ENCODE data around the gene MYO5A. TPM values are rescaled to one million over a fixed set of nuclear protein-coding genes. Genes with fewer than 3 reads are reported as not detected.

The MYO5A gene
- total and polyA plus RNA-seq, 10 of the 15 experiments (the other 5 are each of a cell fraction or from before 2014, with no cell fraction given): 4.2 to 42.9 (median 31.1) TPM

DNA sequence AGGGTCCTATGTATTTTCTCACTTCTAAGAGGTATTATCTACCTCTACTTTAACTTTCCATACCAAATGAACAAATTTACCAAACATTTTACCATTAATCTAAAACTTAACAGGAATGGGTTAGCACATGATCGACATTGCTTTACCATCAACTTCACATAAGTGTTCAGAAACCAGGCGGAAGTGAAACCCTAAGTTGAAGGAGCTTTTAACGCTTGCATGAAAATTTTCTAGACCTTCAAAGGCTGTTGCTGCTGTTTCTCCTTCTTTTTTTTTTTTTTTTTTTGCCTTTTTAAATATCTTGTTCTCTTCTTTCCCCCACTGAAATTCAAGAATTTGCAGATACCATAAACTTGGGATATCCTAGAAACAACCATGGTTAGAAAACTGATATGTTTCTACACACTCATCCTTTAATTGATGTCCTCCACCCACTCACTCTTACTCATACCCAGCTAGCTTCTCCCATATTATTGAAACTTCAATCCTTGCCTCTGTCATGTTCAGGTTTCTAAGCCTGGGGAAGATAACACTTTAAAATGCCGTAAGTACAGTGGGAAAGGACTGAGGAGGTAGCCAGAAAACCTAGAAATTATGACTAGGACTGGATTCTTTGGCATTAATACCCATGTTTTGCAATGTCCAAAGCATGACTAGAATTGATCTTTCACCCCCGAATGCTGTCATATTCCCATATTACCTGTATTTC is 24.7 kb downstream of the MYO5A start:
- ATAC-seq (peak; percentile 86), FAIRE-seq (peak; percentile 76), DNase-seq (ENCODE audit: low read depth, low spot score) (peak; percentile 51)
- Histone ChIP-seq H3K9ac (ENCODE audit: control insufficient read depth, insufficient read depth, low read length) (no peak overlapping the region), H3K4me3 (peak overlapping the region; percentile 39; the same call in 1 of the 2 replicates), H3K79me2 (ENCODE audit: control insufficient read depth, insufficient read depth, low read length) (peaks cover 14% of the 10 kb centered on the region), H2AFZ (ENCODE audit: control insufficient read depth, low read depth, low read length) (peak overlapping the region; percentile 43), H4K20me1 (ENCODE audit: control insufficient read depth, insufficient read depth) (no peaks in the 10 kb centered on the region), H3K36me3 (ENCODE audit: control insufficient read depth in 2 of 2, insufficient read depth in 2 of 2, low read length in 1 of 2) (no peaks in the 10 kb centered on the region; a peak in 1 of 4 replicates), H3K27me3 (replicated peaks in 1 of 2; ENCODE audit: control insufficient read depth in 2 of 2, insufficient read depth in 2 of 2, low read length in 1 of 2) (no peaks in the 10 kb centered on the region), H3K27ac (ENCODE audit: control insufficient read depth, insufficient read depth) (peak overlapping the region; percentile 62; the same call in 1 of the 2 replicates), H3K4me2 (ENCODE audit: control insufficient read depth, insufficient read depth) (peak overlapping the region; percentile 36), H3K9me3 (replicated peaks; ENCODE audit: control insufficient read depth, insufficient read depth, low read length) (no peaks in the 10 kb centered on the region; the same call in 2 of the 3 replicates), H3K4me1 (ENCODE audit: control insufficient read depth, insufficient read depth, low read length) (peaks cover 6% of the 10 kb centered on the region)
- no TSS peak for BruUV-seq (replicated peaks)
- WGBS (ENCODE audit: insufficient coverage, insufficient replicate concordance, low lambda C conversion rate, missing lambda C conversion rate): 21% methylated on average over 5 of the region's 5 CpGs
- in situ Hi-C loops (cut with MboI): no loop called here
- intact Hi-C loops (cut with micrococcal nuclease; ENCODE audit: unreplicated experiment): loop anchor here (5.0 kb wide), 1 partner anchor 37 kb away; no protein-coding TSS in a partner anchor
- RAD21 ChIA-PET (ENCODE audit: unreplicated experiment): interaction anchor here (0.6 to 1.1 kb wide), 5 partner anchors 10 to 107 kb away, joined by 3 read pairs; no protein-coding TSS in a partner anchor
- CTCF ChIA-PET: interaction anchor here (0.6 to 1.2 kb wide), 5 partner anchors 23 to 341 kb away, joined by 3 read pairs; no protein-coding TSS in a partner anchor
- SMC1A ChIA-PET (ENCODE audit: uncharacterized antibody, unreplicated experiment): interaction anchor here (0.6 to 4.9 kb wide), 9 partner anchors 8 to 172 kb away, joined by 3 to 24 read pairs (median 4); no protein-coding TSS in a partner anchor
- POLR2A ChIA-PET: interaction anchor here (0.6 kb wide), 3 partner anchors 22 to 247 kb away, joined by 4 read pairs; no protein-coding TSS in a partner anchor
- TF ChIP-seq ATF7 (IDR thresholded peaks at IDR 0.05; ENCODE audit: low read depth): 0 out of 2 replicates have a peak, but pooled peaks have one; percentile 16
- peak; percentile 44; the same call in 1 of the 2 replicates for TF ChIP-seq RAD51 (IDR thresholded peaks at IDR 0.05)
- TF ChIP-seq ETV6 (conservative IDR thresholded peaks at IDR 0.05 in 1 of 2, IDR thresholded peaks at IDR 0.05 in 1 of 2; ENCODE audit: borderline replicate concordance in 1 of 2, low read depth in 1 of 2): 0 out of 4 replicates have a peak, but pooled peaks of 1 of the 2 experiments have one; percentile 23
- 0 out of 2 replicates have a peak, but pooled peaks have one; percentile 38 for TF ChIP-seq EED (IDR thresholded peaks at IDR 0.05; ENCODE audit: low read depth)
- no peak for TF ChIP-seq CHD1 (IDR thresholded peaks at IDR 0.05; ENCODE audit: low read depth, low read length)
- TF ChIP-seq BACH1 (IDR thresholded peaks at IDR 0.05; ENCODE audit: borderline replicate concordance): no peak
- TF ChIP-seq TARDBP (IDR thresholded peaks at IDR 0.05; ENCODE audit: borderline replicate concordance): no peak
- TF ChIP-seq, protein P1, sequence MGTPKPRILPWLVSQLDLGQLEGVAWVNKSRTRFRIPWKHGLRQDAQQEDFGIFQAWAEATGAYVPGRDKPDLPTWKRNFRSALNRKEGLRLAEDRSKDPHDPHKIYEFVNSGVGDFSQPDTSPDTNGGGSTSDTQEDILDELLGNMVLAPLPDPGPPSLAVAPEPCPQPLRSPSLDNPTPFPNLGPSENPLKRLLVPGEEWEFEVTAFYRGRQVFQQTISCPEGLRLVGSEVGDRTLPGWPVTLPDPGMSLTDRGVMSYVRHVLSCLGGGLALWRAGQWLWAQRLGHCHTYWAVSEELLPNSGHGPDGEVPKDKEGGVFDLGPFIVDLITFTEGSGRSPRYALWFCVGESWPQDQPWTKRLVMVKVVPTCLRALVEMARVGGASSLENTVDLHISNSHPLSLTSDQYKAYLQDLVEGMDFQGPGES (IDR thresholded peaks at IDR 0.05): no peak
- TF ChIP-seq, protein P2, sequence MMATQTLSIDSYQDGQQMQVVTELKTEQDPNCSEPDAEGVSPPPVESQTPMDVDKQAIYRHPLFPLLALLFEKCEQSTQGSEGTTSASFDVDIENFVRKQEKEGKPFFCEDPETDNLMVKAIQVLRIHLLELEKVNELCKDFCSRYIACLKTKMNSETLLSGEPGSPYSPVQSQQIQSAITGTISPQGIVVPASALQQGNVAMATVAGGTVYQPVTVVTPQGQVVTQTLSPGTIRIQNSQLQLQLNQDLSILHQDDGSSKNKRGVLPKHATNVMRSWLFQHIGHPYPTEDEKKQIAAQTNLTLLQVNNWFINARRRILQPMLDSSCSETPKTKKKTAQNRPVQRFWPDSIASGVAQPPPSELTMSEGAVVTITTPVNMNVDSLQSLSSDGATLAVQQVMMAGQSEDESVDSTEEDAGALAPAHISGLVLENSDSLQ (IDR thresholded peaks at IDR 0.05): peak; percentile 46
- TF ChIP-seq MTA2 (IDR thresholded peaks at IDR 0.05; ENCODE audit: low read depth): 0 out of 2 replicates have a peak, but pooled peaks have one; percentile 33
- TF ChIP-seq IKZF2 (IDR thresholded peaks at IDR 0.05): peak; percentile 19 to 47; a peak in 2 of 4 replicates
- peak; percentile 49 for TF ChIP-seq JUNB (IDR thresholded peaks at IDR 0.05)
- peak; percentile 26; the same call in 1 of the 2 replicates for TF ChIP-seq IKZF1 (conservative IDR thresholded peaks at IDR 0.05)
- TF ChIP-seq HDGF (IDR thresholded peaks at IDR 0.05): no peak
- no peak for TF ChIP-seq HDAC2 (IDR thresholded peaks at IDR 0.05)
- peak; percentile 20 to 21; a peak in 1 of 4 replicates for TF ChIP-seq BHLHE40 (IDR thresholded peaks at IDR 0.05; ENCODE audit: borderline replicate concordance in 1 of 2, low read depth in 2 of 2, low read length in 1 of 2)
- 0 out of 2 replicates have a peak, but pooled peaks have one; percentile 18 for TF ChIP-seq RUNX3 (IDR thresholded peaks at IDR 0.05; ENCODE audit: low read length)
- TF ChIP-seq ZNF384 (IDR thresholded peaks at IDR 0.05; ENCODE audit: borderline replicate concordance, low read depth, low read length): peak; percentile 85
- no peak for TF ChIP-seq E2F8 (IDR thresholded peaks at IDR 0.05; ENCODE audit: low read depth, partially characterized antibody)
